NCI-H748 treated with DMSO at 0.1 percent for 48 hours (cell line): Measurements from ENCODE around the gene UGT2B10.

Experiments
- DNase-seq: peaks from one replicate; lab custom pipeline; 2025; lab: John Stamatoyannopoulos, UW

Gene UGT2B10

GRCh38 chr4:68871809-68872642 is 56.2 kb downstream of the UGT2B10 start:
- no peak for DNase-seq

DNA sequence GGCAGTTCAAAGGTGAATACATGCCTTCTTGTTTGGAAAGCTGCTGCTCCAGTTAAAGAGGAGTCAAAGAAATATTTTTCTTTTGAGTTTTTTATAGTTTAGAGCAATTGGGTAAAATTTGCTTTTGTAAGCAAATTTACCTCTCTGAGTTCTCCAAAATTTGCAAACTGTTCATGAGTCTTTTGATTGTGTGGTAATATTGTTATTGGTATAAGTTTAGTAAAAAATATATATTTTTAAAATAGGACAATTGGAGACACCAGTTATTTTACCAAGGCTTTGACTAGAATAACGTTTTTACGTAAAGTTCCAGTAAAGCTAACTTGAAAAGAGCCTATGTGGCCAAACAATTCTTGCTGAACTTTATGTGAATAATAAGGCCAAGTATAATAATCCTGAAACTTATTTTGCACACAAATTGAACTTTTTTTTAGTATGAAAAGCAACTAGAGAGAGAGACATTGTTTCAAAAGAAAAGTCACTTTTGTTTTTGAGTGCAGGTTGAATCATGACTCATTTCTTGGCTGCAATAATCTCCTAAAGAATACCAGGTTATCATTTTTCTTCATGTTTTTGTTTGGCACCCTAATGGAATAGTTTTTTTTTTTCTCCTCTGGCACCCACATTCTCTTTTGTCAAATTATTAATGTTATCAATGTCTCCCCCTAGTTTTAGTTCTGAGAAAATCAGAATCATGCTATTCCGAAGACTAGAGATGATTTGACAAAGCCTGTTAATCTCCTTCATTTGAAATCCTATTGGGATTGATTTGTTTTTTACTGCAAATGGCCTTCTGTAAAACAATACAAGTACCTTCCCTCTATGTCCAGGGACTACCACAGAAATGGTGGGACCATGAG is 57.1 kb downstream of the UGT2B10 start:
- DNase-seq, result no peak

GRCh38 chr4:68874507-68874906 is 58.7 kb downstream of the UGT2B10 start:
- DNase-seq, result no peak

- no peak for DNase-seq
Measured at GRCh38 chr4:68877555-68877954, 61.8 kb downstream of the UGT2B10 start.

DNA sequence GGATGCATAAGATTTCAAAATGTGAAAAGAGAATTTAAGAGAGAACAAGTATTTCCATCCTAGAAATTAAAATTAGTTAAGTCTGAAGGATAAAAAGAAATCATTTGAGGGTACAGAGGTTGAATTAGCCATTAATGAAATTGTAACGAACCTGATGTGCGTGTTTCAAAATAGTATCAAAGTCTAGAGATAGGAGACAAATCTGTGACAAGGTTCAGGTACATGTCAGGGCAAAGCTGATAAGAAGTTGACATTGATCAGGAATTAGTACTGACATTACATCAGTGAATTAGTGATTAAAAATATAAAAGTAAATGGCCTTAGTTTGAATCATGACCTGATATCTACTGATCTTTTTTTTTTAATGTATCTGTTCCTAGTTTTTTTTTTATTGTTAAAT is 62.3 kb downstream of the UGT2B10 start:
- DNase-seq, result no peak
